Peyer's patch (tissue), 4 donors: ENCODE results near the gene PCP4. TPM values are rescaled to one million over a fixed set of nuclear protein-coding genes. Genes with fewer than 3 reads are reported as not detected.

Experiments used
- DNase-seq, 3 donors: peaks; one replicate each; pipeline ENCODE4 v3.0.0-alpha.2; 2017 to 2019
- H3K27ac ChIP-seq, 4 donors: fragments of 200-600 bp; sonication (generic); one replicate each; pipeline ENCODE4 v1.5.1; 2016 to 2019
- H3K27me3 ChIP-seq, 2 donors: fragments of 200-600 bp; sonication (generic); one replicate each; pipeline ENCODE4 v1.5.1; 2019
- H3K36me3 ChIP-seq, 3 donors: fragments of 200-600 bp; sonication (generic); one replicate each; pipeline ENCODE4 v1.5.1; 2016 to 2019
- H3K4me1 ChIP-seq, 4 donors: fragments of 200-600 bp; sonication (generic); one replicate each; pipeline ENCODE4 v1.5.1; 2016 to 2019
- H3K4me3 ChIP-seq, 4 donors: fragments of 200-600 bp; sonication (generic); 1 replicate in 3 of 4; 2 replicates in 1 of 4; pipeline ENCODE4 v1.5.1; 2016 to 2019; ENCODE audit warnings: mild to moderate bottlenecking in 1 of 4
- H3K9me3 ChIP-seq, 4 donors: fragments of 200-600 bp; sonication (generic); one replicate each; pipeline ENCODE4 v1.5.1; 2016 to 2019; ENCODE audit warnings: mild to moderate bottlenecking in 1 of 4
- CTCF ChIP-seq, 6 experiments: fragments of 450-650 bp in 4 of 6; fragments of 200-600 bp in 2 of 6; sonication (generic) in 1 of 6; IDR thresholded peaks; one replicate each; pipeline ENCODE4 v1.5.1; 2017 to 2019; ENCODE audit warnings: antibody characterized with exemption in 6 of 6, mild to moderate bottlenecking in 3 of 6, moderate library complexity in 1 of 6
- POLR2A ChIP-seq, 2 donors: fragments of 450-650 bp; IDR thresholded peaks; one replicate each; pipeline ENCODE4 v1.5.1; 2017; ENCODE audit warnings: antibody characterized with exemption in 2 of 2, mild to moderate bottlenecking in 2 of 2, moderate library complexity in 2 of 2
- total RNA-seq, 4 donors: library from RNA; depleted of rRNA; stranded (reverse); fragments of >200 nt; gene quantifications; one replicate each; pipeline ENCODE4 v1.1.0, GENCODE V29; 2016

The PCP4 gene
- total RNA-seq, 4 donors from 2014 or later: 7.1 TPM; not detected in 3

- no peaks in the 10 kb centered on the region for H3K4me1 ChIP-seq
- H3K9me3 ChIP-seq: no peaks in the 10 kb centered on the region
- no peaks in the 10 kb centered on the region for H3K36me3 ChIP-seq
- H3K4me3 ChIP-seq: no peak overlapping the region
- DNase-seq: no peak
- H3K27me3 ChIP-seq: no peaks in the 10 kb centered on the region
- no peak overlapping the region for H3K27ac ChIP-seq
- TF ChIP-seq POLR2A (IDR thresholded peaks at IDR 0.05) (no peak), CTCF (IDR thresholded peaks at IDR 0.05) (no peak)
Observed at GRCh38 chr21:39900491-39900890, 33.3 kb downstream of the PCP4 start.

- no peaks in the 10 kb centered on the region for H3K27me3 ChIP-seq
- H3K36me3 ChIP-seq: no peaks in the 10 kb centered on the region
- DNase-seq: no peak
- H3K27ac ChIP-seq: no peak overlapping the region
- TF ChIP-seq CTCF (IDR thresholded peaks at IDR 0.05): no peak
- TF ChIP-seq POLR2A (IDR thresholded peaks at IDR 0.05): no peak
- H3K4me1 ChIP-seq: no peaks in the 10 kb centered on the region
- no peak overlapping the region for H3K4me3 ChIP-seq
- no peaks in the 10 kb centered on the region for H3K9me3 ChIP-seq
Observed at GRCh38 chr21:39900911-39901310, 33.7 kb downstream of the PCP4 start.

- no peak for DNase-seq
- H3K9me3 ChIP-seq: no peaks in the 10 kb centered on the region
- no peaks in the 10 kb centered on the region for H3K4me1 ChIP-seq
- no peaks in the 10 kb centered on the region for H3K27me3 ChIP-seq
- H3K4me3 ChIP-seq: no peak overlapping the region
- H3K36me3 ChIP-seq: no peaks in the 10 kb centered on the region
- H3K27ac ChIP-seq: no peak overlapping the region
- TF ChIP-seq CTCF (IDR thresholded peaks at IDR 0.05): no peak
- TF ChIP-seq POLR2A (IDR thresholded peaks at IDR 0.05): no peak
Observed at GRCh38 chr21:39902986-39903385, 35.7 kb downstream of the PCP4 start.

GRCh38 chr21:39904457-39904856, 37.2 kb downstream of the PCP4 start:
- H3K4me3 ChIP-seq: no peak overlapping the region
- no peaks in the 10 kb centered on the region for H3K4me1 ChIP-seq
- TF ChIP-seq POLR2A (IDR thresholded peaks at IDR 0.05) (no peak), CTCF (IDR thresholded peaks at IDR 0.05) (no peak)
- H3K36me3 ChIP-seq: no peaks in the 10 kb centered on the region
- H3K27me3 ChIP-seq: no peaks in the 10 kb centered on the region
- H3K27ac ChIP-seq: no peak overlapping the region
- H3K9me3 ChIP-seq: no peaks in the 10 kb centered on the region
- DNase-seq: no peak

GRCh38 chr21:39908265-39908923, 41.2 kb downstream of the PCP4 start:
- Histone ChIP-seq H3K27ac (no peak overlapping the region), H3K9me3 (no peaks in the 10 kb centered on the region), H3K36me3 (no peaks in the 10 kb centered on the region), H3K27me3 (no peaks in the 10 kb centered on the region), H3K4me3 (no peak overlapping the region), H3K4me1 (no peaks in the 10 kb centered on the region)
- TF ChIP-seq POLR2A (IDR thresholded peaks at IDR 0.05) (no peak), CTCF (IDR thresholded peaks at IDR 0.05) (no peak)
- no peak for DNase-seq
